ENCODE measurements around the gene MNT. TPM values are rescaled to one million over a fixed set of nuclear protein-coding genes. Genes with fewer than 3 reads are reported as not detected.

Gene MNT
- total and polyA plus RNA-seq, 2 experiments from 2014 or later, result 5.7 to 6.4 TPM

DNA sequence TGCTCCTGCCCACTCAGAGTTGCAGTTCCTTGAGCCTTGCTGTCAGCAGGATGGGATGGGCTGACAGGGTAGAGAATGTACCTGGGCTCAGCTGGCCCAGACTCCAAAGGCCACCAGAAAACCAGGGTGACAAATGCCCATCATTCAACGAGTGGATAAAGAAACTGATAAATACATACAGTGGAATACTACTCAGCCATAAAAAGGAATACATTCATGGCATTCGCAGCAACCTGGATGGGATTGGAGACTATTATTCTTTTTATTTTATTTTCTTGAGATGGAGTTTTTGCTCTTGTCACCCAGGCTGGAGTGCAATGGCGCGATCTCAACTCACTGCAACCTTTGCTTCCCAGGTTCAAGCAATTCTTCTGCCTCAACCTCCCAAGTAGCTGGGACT lies 43.6 kb downstream of the MNT start:
- Histone ChIP-seq H3K4me2 (no peak overlapping the region), H3K27me3 (ENCODE audit: insufficient read depth) (no peaks in the 10 kb centered on the region), H3K4me1 (ENCODE audit: insufficient read depth) (no peaks in the 10 kb centered on the region; the same call in 1 of the 2 replicates), H4K20me1 (replicated peaks; ENCODE audit: insufficient read depth) (no peaks in the 10 kb centered on the region), H2AFZ (no peak overlapping the region), H3K4me3 (no peak overlapping the region), H3K27ac (ENCODE audit: low read depth) (no peak overlapping the region), H3K79me2 (replicated peaks; ENCODE audit: insufficient read depth) (no peaks in the 10 kb centered on the region), H3K36me3 (ENCODE audit: insufficient read depth) (no peaks in the 10 kb centered on the region), H3K9me2 (ENCODE audit: insufficient read depth) (no peaks in the 10 kb centered on the region), H3F3A (replicated peaks; ENCODE audit: low read depth) (0 out of 2 replicates have a peak, but pooled peaks cover 11% of the 10 kb centered on the region)
- no peak overlapping the region for H3K27ac Mint-ChIP-seq
- H3K36me3 Mint-ChIP-seq (ENCODE audit: low read depth), result peaks cover 3% of the 10 kb centered on the region; the same call in 1 of the 3 replicates
- no peak for TF ChIP-seq NANOG (IDR thresholded peaks at IDR 0.05; ENCODE audit: borderline replicate concordance)
- TF ChIP-seq, protein P1, sequence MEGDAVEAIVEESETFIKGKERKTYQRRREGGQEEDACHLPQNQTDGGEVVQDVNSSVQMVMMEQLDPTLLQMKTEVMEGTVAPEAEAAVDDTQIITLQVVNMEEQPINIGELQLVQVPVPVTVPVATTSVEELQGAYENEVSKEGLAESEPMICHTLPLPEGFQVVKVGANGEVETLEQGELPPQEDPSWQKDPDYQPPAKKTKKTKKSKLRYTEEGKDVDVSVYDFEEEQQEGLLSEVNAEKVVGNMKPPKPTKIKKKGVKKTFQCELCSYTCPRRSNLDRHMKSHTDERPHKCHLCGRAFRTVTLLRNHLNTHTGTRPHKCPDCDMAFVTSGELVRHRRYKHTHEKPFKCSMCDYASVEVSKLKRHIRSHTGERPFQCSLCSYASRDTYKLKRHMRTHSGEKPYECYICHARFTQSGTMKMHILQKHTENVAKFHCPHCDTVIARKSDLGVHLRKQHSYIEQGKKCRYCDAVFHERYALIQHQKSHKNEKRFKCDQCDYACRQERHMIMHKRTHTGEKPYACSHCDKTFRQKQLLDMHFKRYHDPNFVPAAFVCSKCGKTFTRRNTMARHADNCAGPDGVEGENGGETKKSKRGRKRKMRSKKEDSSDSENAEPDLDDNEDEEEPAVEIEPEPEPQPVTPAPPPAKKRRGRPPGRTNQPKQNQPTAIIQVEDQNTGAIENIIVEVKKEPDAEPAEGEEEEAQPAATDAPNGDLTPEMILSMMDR (conservative IDR thresholded peaks at IDR 0.05; ENCODE audit: low read depth in 2 of 2), result no peak
- no peak for TF ChIP-seq STAT1 (IDR thresholded peaks at IDR 0.05; ENCODE audit: unreplicated experiment)
- TF ChIP-seq ZNF114 (CRISPR knock-in tag; IDR thresholded peaks at IDR 0.05), result no peak
- no peak for TF ChIP-seq CREB1 (CRISPR knock-in tag; IDR thresholded peaks at IDR 0.05; ENCODE audit: low read depth)
- TF ChIP-seq ZNF331 (CRISPR knock-in tag; IDR thresholded peaks at IDR 0.05; ENCODE audit: low read depth), result no peak
- TF ChIP-seq, protein P2, sequence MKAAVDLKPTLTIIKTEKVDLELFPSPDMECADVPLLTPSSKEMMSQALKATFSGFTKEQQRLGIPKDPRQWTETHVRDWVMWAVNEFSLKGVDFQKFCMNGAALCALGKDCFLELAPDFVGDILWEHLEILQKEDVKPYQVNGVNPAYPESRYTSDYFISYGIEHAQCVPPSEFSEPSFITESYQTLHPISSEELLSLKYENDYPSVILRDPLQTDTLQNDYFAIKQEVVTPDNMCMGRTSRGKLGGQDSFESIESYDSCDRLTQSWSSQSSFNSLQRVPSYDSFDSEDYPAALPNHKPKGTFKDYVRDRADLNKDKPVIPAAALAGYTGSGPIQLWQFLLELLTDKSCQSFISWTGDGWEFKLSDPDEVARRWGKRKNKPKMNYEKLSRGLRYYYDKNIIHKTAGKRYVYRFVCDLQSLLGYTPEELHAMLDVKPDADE (IDR thresholded peaks at IDR 0.05), result no peak
- no peak for TF ChIP-seq POLR2AphosphoS5 (IDR thresholded peaks at IDR 0.05; ENCODE audit: low read depth)
- TF ChIP-seq, protein P3, sequence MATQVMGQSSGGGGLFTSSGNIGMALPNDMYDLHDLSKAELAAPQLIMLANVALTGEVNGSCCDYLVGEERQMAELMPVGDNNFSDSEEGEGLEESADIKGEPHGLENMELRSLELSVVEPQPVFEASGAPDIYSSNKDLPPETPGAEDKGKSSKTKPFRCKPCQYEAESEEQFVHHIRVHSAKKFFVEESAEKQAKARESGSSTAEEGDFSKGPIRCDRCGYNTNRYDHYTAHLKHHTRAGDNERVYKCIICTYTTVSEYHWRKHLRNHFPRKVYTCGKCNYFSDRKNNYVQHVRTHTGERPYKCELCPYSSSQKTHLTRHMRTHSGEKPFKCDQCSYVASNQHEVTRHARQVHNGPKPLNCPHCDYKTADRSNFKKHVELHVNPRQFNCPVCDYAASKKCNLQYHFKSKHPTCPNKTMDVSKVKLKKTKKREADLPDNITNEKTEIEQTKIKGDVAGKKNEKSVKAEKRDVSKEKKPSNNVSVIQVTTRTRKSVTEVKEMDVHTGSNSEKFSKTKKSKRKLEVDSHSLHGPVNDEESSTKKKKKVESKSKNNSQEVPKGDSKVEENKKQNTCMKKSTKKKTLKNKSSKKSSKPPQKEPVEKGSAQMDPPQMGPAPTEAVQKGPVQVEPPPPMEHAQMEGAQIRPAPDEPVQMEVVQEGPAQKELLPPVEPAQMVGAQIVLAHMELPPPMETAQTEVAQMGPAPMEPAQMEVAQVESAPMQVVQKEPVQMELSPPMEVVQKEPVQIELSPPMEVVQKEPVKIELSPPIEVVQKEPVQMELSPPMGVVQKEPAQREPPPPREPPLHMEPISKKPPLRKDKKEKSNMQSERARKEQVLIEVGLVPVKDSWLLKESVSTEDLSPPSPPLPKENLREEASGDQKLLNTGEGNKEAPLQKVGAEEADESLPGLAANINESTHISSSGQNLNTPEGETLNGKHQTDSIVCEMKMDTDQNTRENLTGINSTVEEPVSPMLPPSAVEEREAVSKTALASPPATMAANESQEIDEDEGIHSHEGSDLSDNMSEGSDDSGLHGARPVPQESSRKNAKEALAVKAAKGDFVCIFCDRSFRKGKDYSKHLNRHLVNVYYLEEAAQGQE (IDR thresholded peaks at IDR 0.05; ENCODE audit: unreplicated experiment), result no peak
- TF ChIP-seq EZH2phosphoT487 (IDR thresholded peaks at IDR 0.05; ENCODE audit: unreplicated experiment), result no peak
- TF ChIP-seq JUNB (IDR thresholded peaks at IDR 0.05; ENCODE audit: unreplicated experiment), result no peak
- TF ChIP-seq, protein P4, sequence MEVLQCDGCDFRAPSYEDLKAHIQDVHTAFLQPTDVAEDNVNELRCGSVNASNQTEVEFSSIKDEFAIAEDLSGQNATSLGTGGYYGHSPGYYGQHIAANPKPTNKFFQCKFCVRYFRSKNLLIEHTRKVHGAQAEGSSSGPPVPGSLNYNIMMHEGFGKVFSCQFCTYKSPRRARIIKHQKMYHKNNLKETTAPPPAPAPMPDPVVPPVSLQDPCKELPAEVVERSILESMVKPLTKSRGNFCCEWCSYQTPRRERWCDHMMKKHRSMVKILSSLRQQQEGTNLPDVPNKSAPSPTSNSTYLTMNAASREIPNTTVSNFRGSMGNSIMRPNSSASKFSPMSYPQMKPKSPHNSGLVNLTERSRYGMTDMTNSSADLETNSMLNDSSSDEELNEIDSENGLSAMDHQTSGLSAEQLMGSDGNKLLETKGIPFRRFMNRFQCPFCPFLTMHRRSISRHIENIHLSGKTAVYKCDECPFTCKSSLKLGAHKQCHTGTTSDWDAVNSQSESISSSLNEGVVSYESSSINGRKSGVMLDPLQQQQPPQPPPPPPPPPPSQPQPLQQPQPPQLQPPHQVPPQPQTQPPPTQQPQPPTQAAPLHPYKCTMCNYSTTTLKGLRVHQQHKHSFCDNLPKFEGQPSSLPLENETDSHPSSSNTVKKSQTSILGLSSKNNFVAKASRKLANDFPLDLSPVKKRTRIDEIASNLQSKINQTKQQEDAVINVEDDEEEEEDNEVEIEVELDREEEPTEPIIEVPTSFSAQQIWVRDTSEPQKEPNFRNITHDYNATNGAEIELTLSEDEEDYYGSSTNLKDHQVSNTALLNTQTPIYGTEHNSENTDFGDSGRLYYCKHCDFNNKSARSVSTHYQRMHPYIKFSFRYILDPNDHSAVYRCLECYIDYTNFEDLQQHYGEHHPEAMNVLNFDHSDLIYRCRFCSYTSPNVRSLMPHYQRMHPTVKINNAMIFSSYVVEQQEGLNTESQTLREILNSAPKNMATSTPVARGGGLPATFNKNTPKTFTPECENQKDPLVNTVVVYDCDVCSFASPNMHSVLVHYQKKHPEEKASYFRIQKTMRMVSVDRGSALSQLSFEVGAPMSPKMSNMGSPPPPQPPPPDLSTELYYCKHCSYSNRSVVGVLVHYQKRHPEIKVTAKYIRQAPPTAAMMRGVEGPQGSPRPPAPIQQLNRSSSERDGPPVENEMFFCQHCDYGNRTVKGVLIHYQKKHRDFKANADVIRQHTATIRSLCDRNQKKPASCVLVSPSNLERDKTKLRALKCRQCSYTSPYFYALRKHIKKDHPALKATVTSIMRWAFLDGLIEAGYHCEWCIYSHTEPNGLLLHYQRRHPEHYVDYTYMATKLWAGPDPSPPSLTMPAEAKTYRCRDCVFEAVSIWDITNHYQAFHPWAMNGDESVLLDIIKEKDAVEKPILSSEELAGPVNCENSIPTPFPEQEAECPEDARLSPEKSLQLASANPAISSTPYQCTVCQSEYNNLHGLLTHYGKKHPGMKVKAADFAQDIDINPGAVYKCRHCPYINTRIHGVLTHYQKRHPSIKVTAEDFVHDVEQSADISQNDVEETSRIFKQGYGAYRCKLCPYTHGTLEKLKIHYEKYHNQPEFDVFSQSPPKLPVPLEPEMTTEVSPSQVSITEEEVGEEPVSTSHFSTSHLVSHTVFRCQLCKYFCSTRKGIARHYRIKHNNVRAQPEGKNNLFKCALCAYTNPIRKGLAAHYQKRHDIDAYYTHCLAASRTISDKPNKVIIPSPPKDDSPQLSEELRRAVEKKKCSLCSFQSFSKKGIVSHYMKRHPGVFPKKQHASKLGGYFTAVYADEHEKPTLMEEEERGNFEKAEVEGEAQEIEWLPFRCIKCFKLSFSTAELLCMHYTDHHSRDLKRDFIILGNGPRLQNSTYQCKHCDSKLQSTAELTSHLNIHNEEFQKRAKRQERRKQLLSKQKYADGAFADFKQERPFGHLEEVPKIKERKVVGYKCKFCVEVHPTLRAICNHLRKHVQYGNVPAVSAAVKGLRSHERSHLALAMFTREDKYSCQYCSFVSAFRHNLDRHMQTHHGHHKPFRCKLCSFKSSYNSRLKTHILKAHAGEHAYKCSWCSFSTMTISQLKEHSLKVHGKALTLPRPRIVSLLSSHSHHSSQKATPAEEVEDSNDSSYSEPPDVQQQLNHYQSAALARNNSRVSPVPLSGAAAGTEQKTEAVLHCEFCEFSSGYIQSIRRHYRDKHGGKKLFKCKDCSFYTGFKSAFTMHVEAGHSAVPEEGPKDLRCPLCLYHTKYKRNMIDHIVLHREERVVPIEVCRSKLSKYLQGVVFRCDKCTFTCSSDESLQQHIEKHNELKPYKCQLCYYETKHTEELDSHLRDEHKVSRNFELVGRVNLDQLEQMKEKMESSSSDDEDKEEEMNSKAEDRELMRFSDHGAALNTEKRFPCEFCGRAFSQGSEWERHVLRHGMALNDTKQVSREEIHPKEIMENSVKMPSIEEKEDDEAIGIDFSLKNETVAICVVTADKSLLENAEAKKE (CRISPR knock-in tag; IDR thresholded peaks at IDR 0.05), result no peak
- TF ChIP-seq EZH2 (IDR thresholded peaks at IDR 0.05; ENCODE audit: low read depth, unreplicated experiment), result no peak
- H3K9me3 Mint-ChIP-seq, result no peaks in the 10 kb centered on the region
- H3K4me1 Mint-ChIP-seq, result peaks cover 6% of the 10 kb centered on the region; the same call in 2 of the 3 replicates
- peaks cover 4% of the 10 kb centered on the region for H3K27me3 Mint-ChIP-seq (ENCODE audit: insufficient read depth, low read depth, poor library complexity)
- no peak for DNase-seq (ENCODE audit: low spot score)
- no peak overlapping the region for H3K4me3 Mint-ChIP-seq
- no peak for ATAC-seq
